HCT116 (cell line): ENCODE results near the gene TPK1. TPM values are rescaled to one million over a fixed set of nuclear protein-coding genes. Genes with fewer than 3 reads are reported as not detected.

Experiments used
- ATAC-seq: fragments of 200-7000 bp; cut with Tn5 transposase; 2 replicates; pipeline ENCODE4 v1.9.1; 2020; ENCODE audit warnings: mild to moderate bottlenecking, moderate library complexity
- BruUV-seq: library from RNA; stranded (reverse); fragments of 400-500 nt; replicated peaks from 2 replicates; lab custom pipeline; 2021; lab: Mats Ljungman, UMichigan
- CTCF ChIA-PET: fragments of 300-600 bp; sonication (Branson Sonifier 250); formaldehyde crosslinking; loops from one replicate; lab custom pipeline; 2021; ENCODE audit warnings: antibody characterized with exemption; lab: Charles Lee
- POLR2A ChIA-PET: fragments of 300-600, 350-600 bp; sonication (Branson Sonifier 250); formaldehyde crosslinking; loops from one replicate; lab custom pipeline; 2021; ENCODE audit warnings: antibody characterized with exemption; lab: Charles Lee
- RAD21 ChIA-PET, 2 experiments: fragments of 300-600 bp; sonication (Branson Sonifier 250); formaldehyde crosslinking; loops; one replicate each; lab custom pipeline; 2023; ENCODE audit warnings: low total read pairs in 2 of 2; ENCODE audit not compliant: uncharacterized antibody in 2 of 2, unreplicated experiment in 2 of 2, low non-redundant PET in 1 of 2; lab: Charles Lee
- DNase-seq: peaks from one replicate; pipeline ENCODE4 v3.0.0-alpha.2; 2010; ENCODE audit warnings: low read depth, low spot score
- H2AFZ ChIP-seq: fragments of 200-600 bp; shearing (Covaris generic), sonication (generic); 2 replicates; pipeline ENCODE4 v1.6.1; 2017; ENCODE audit warnings: low read depth, mixed run types, mixed read lengths, antibody characterized with exemption, low read length; ENCODE audit not compliant: poor library complexity, severe bottlenecking
- H3K27ac ChIP-seq: 2 replicates; pipeline ENCODE4 v1.5.1; 2012; ENCODE audit warnings: low read depth, low read length
- H3K27me3 ChIP-seq: fragments of 200-600 bp; sonication (generic); 2 replicates; pipeline ENCODE4 v1.6.1; 2016; ENCODE audit warnings: mixed run types, low read length, mixed read lengths; ENCODE audit not compliant: insufficient read depth
- H3K36me3 ChIP-seq, 2 experiments: fragments of 200-500 bp in 1 of 2; fragments of 200-600 bp in 1 of 2; sonication (Bioruptor generic) in 1 of 2; sonication (generic) in 1 of 2; 2 replicates each; pipeline versions ENCODE4 v1.5.1 to v1.6.1; 2014 to 2016; ENCODE audit warnings: low read length in 2 of 2, inconsistent platforms in 1 of 2, mixed read lengths in 1 of 2, mixed run types in 1 of 2; ENCODE audit not compliant: insufficient read depth in 2 of 2, control insufficient read depth in 1 of 2
- H3K4me1 ChIP-seq, 2 experiments: fragments of 200-600 bp in 1 of 2; sonication (generic) in 1 of 2; 2 replicates each; pipeline versions ENCODE4 v1.5.1 to v1.6.1; 2012 to 2017; ENCODE audit warnings: low read length in 2 of 2, inconsistent platforms in 1 of 2, mild to moderate bottlenecking in 1 of 2, mixed read lengths in 1 of 2, mixed run types in 1 of 2, moderate library complexity in 1 of 2; ENCODE audit not compliant: insufficient read depth in 2 of 2, control insufficient read depth in 1 of 2
- H3K4me2 ChIP-seq: fragments of 200-600 bp; sonication (generic); 2 replicates; pipeline ENCODE4 v1.6.1; 2017; ENCODE audit warnings: mixed run types, low read length, mixed read lengths
- H3K4me3 ChIP-seq, 2 experiments: fragments of 200-600 bp in 1 of 2; sonication (generic) in 1 of 2; replicated peaks in 1 of 2; 2 replicates each; pipeline ENCODE4 v1.5.1; 2011 to 2016; ENCODE audit warnings: low read length in 2 of 2, control low read depth in 1 of 2, low read depth in 1 of 2, mild to moderate bottlenecking in 1 of 2, mixed read lengths in 1 of 2, mixed run types in 1 of 2
- H3K79me2 ChIP-seq: fragments of 200-600 bp; sonication (generic); 2 replicates; pipeline ENCODE4 v1.6.1; 2017; ENCODE audit warnings: mild to moderate bottlenecking, mixed run types, low read length, moderate library complexity, mixed read lengths; ENCODE audit not compliant: insufficient read depth
- H3K9ac ChIP-seq: fragments of 200-600 bp; sonication (generic); 2 replicates; pipeline ENCODE4 v1.6.1; 2016; ENCODE audit warnings: low read length, mixed read lengths
- H3K9me2 ChIP-seq: fragments of 200-600 bp; sonication (generic), shearing (Covaris generic); 2 replicates; pipeline ENCODE4 v1.6.1; 2017; ENCODE audit warnings: mixed run types, mild to moderate bottlenecking, moderate library complexity; ENCODE audit not compliant: insufficient read depth
- H3K9me3 ChIP-seq, 2 experiments: fragments of 200-500 bp in 1 of 2; fragments of 200-600 bp in 1 of 2; sonication (Bioruptor generic) in 1 of 2; sonication (generic) in 1 of 2; 2 replicates each; pipeline ENCODE4 v1.6.1; 2014 to 2017; ENCODE audit warnings: low read length in 2 of 2, mixed read lengths in 2 of 2, inconsistent platforms in 1 of 2, low read depth in 1 of 2, mild to moderate bottlenecking in 1 of 2, mixed run types in 1 of 2, moderate library complexity in 1 of 2; ENCODE audit not compliant: control insufficient read depth in 1 of 2, insufficient read depth in 1 of 2
- H4K20me1 ChIP-seq: fragments of 200-600 bp; sonication (generic), shearing (Covaris generic); 2 replicates; pipeline ENCODE4 v1.6.1; 2017; ENCODE audit warnings: mixed run types, mild to moderate bottlenecking, moderate library complexity; ENCODE audit not compliant: insufficient read depth
- ATF3 ChIP-seq: IDR thresholded peaks from 2 replicates; pipeline ENCODE4 v1.6.1; 2012
- CBX3 ChIP-seq: IDR thresholded peaks from 2 replicates; pipeline ENCODE4 v1.6.1; 2012; ENCODE audit warnings: low read depth
- CEBPB ChIP-seq: IDR thresholded peaks from 2 replicates; pipeline ENCODE4 v1.6.1; 2012; ENCODE audit warnings: low read depth
- EGR1 ChIP-seq: IDR thresholded peaks from 2 replicates; pipeline ENCODE4 v1.6.1; 2012; ENCODE audit warnings: low read depth
- ELF1 ChIP-seq: IDR thresholded peaks from 2 replicates; pipeline ENCODE4 v1.6.1; 2012; ENCODE audit warnings: low read depth, borderline replicate concordance
- EZH2 ChIP-seq: fragments of 200-600 bp; sonication (generic); IDR thresholded peaks from 2 replicates; pipeline ENCODE4 v1.6.1; 2017; ENCODE audit warnings: antibody characterized with exemption, mixed run types
- FOSL1 ChIP-seq: IDR thresholded peaks from 2 replicates; pipeline ENCODE4 v1.6.1; 2012; ENCODE audit warnings: low read depth
- JUND ChIP-seq: IDR thresholded peaks from 2 replicates; pipeline ENCODE4 v1.6.1; 2012
- SRF ChIP-seq: IDR thresholded peaks from 2 replicates; pipeline ENCODE4 v1.6.1; 2012; ENCODE audit warnings: low read depth
- ZBTB33 ChIP-seq: IDR thresholded peaks from 2 replicates; pipeline ENCODE4 v1.6.1; 2011; ENCODE audit warnings: mild to moderate bottlenecking, low read length, moderate library complexity; ENCODE audit not compliant: insufficient replicate concordance; ENCODE audit errors: extremely low read depth
- ZNF274 ChIP-seq: fragments of 200-500 bp; sonication (Bioruptor generic); IDR thresholded peaks from 2 replicates; pipeline ENCODE4 v1.6.1; 2014; ENCODE audit warnings: mild to moderate bottlenecking, low read depth, low read length, inconsistent platforms
- intact Hi-C: fragments of 100-400 bp; cut with micrococcal nuclease; formaldehyde crosslinking; loops from 2 replicates; pipeline ENCODE4 v1.10.0; 2022
- total RNA-seq: library from RNA; stranded (reverse); gene quantifications from one replicate; pipeline ENCODE4 v1.2.1, GENCODE V29; 2021; ENCODE audit not compliant: unreplicated experiment
- TF ChIP-seq, protein P1 (sequence below): IDR thresholded peaks from 2 replicates; pipeline ENCODE4 v1.6.1; 2012

Gene TPK1
- total RNA-seq, 1 experiment from 2014 or later: 5.4 TPM

DNA sequence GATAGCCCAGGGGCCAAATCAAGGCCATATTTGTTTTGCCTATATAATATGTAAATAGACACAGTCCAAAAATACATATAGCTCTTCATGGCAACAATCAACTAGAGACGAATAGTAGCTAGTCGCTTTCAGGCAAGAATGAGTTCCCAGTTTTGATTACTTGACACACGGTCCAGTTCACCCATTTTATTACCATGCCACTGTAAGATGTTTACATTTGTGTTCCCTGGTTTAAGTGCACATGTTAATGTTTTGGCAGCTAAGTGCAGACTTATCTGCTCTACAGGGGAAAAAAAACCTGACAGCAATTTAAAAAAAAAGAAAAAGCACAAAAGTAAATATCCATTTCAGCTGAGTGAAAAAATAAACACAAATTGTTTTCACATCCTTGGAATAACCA lies 213.1 kb downstream of the TPK1 start:
- H4K20me1 ChIP-seq: no peaks in the 10 kb centered on the region
- H3K36me3 ChIP-seq: no peaks in the 10 kb centered on the region
- ChIA-PET POLR2A (no interaction called here), RAD21 (no interaction called here), CTCF (no interaction called here)
- no peak for DNase-seq
- no peaks in the 10 kb centered on the region for H3K79me2 ChIP-seq
- intact Hi-C loops: no loop called here
- H3K9ac ChIP-seq: no peak overlapping the region
- BruUV-seq: no TSS peak
- H3K9me2 ChIP-seq: no peaks in the 10 kb centered on the region
- H3K4me3 ChIP-seq: no peak overlapping the region
- H3K4me1 ChIP-seq: no peaks in the 10 kb centered on the region
- H3K4me2 ChIP-seq: no peak overlapping the region
- no peaks in the 10 kb centered on the region for H3K9me3 ChIP-seq
- no peak overlapping the region for H2AFZ ChIP-seq
- no peak for ATAC-seq
- TF ChIP-seq, protein P1, sequence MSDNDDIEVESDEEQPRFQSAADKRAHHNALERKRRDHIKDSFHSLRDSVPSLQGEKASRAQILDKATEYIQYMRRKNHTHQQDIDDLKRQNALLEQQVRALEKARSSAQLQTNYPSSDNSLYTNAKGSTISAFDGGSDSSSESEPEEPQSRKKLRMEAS: no peak
- TF ChIP-seq FOSL1 (no peak), CBX3 (no peak), CEBPB (no peak), SRF (no peak), ATF3 (no peak), ZBTB33 (no peak), EZH2 (no peak), ZNF274 (no peak), JUND (no peak), ELF1 (no peak), EGR1 (no peak)
- no peaks in the 10 kb centered on the region for H3K27me3 ChIP-seq
- no peak overlapping the region for H3K27ac ChIP-seq
